DMS153 (cell line): ENCODE measurements around the gene PPP1R7.

Experiments used
- DNase-seq: peaks from one replicate; lab custom pipeline; 2025; lab: John Stamatoyannopoulos, UW

Gene PPP1R7

DNA sequence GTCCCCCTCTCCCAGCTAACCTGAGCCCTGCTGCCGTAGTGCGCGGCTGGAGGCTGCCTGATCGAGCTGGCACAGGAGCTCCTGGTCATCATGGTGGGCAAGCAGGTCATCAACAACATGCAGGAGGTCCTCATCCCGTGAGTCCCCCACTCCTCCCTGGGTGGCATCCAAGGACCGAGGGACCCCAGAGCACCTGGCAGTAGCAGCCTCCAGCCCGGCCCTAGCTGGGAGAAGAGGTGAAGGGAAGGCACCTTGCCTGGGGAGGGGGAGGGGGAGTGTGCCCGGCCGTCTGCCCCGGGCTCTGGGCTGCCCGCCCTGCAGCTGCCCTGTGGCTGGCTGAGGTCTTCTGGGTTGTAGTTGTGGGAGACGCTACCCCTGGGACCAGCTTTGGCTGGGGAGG lies 64.5 kb downstream of the PPP1R7 start:
- no peak for DNase-seq

- DNase-seq, result no peak
Measured at GRCh38 chr2:241215421-241215820, 65.2 kb downstream of the PPP1R7 start.

DNA sequence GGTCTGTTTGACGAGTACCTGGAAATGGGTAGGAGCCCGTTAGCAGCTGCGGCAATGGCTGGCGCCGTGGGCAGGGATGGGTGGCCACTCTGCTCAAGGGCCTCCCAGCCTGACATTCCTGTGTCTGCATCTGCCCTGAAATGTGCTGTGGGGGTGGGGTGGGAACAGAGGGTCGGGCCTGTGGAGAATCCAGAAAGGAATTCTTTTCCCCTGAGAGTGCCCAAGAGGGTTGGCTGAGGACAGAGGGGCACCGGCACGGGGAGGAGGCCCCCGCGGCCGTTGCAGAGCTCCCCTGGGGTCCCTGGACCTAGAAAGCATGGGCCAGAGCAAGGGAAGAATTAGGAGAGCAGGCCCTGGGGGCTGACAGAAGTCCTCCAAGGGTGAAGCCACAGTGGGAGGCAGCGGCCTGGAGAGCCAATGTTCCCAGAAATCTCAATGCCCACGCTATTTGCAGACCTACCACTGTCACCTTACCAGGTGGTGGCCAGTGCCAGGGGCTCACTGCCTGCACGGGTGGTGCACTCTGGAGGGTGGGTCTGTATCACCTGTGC lies 66.0 kb downstream of the PPP1R7 start:
- no peak for DNase-seq

- DNase-seq, result no peak
Measured at GRCh38 chr2:241217320-241218031, 67.2 kb downstream of the PPP1R7 start.

DNA sequence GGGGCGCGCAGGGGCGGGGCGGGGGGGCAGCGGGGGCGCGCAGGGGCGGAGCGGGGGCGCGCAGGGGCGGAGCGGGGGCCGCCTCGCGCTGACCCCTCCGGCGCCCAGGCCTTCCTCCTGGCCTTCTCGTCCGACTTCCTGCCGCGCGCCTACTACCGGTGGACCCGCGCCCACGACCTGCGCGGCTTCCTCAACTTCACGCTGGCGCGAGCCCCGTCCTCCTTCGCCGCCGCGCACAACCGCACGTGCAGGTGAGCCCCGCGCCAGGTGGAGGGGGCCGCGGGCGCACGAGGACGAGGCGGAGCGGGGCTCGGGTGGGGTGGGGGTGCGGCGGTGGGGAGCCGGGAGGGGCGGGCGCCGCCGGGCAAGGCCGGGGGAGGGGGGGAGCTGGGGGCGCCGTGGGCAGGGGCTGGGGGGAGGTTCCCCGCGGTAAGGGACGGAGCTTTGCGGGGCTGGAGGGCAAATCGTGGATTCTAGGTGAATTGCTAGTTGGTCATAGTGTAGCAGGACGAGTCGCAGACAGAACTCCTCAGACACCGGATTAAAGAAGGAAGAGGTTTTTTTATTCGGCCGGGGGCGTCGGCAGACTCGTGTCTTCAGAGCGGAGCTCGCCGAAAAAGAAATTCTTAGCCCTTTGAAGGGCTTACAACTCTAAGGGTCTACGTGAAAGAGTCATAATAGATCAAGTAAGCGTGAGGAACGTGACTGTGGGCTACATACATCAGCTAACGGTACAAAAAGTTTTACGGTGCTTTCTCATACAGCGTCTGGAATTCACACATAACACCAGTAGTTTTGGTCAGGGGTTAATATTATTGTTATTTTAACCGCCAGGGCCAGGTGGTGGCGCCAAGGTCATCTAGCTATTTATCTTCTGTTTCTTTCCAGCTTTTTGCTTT lies 68.1 kb downstream of the PPP1R7 start:
- peak; percentile 29 for DNase-seq

GRCh38 chr2:241219030-241219382 lies 68.7 kb downstream of the PPP1R7 start:
- no peak for DNase-seq

GRCh38 chr2:241219856-241220356 lies 69.6 kb downstream of the PPP1R7 start:
- no peak for DNase-seq

- DNase-seq, result no peak
Measured at GRCh38 chr2:241223211-241224017, 73.1 kb downstream of the PPP1R7 start.

DNA sequence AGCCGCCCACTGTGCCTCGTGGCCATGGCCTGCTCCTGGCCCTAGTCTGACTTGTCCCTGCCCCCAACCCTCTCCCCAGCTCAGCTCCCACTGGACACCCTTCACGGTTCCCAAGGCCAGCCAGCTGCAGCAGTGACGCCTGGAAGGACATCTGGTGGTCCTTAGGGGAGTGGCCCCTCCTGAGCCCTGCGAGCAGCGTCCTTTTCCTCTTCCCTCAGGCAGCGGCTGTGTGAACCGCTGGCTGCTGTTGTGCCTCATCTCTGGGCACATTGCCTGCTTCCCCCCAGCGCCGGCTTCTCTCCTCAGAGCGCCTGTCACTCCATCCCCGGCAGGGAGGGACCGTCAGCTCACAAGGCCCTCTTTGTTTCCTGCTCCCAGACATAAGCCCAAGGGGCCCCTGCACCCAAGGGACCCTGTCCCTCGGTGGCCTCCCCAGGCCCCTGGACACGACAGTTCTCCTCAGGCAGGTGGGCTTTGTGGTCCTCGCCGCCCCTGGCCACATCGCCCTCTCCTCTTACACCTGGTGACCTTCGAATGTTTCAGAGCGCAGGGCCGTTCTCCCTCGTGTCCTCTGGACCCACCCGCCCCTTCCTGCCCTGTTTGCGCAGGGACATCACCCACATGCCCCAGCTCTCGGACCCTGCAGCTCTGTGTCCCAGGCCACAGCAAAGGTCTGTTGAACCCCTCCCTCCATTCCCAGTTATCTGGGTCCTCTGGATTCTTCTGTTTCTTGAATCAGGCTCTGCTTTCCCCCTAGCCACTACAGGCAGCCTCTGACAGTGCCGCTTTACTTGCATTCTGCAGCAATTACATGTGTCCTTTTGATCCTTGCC lies 74.0 kb downstream of the PPP1R7 start:
- DNase-seq, result no peak

DNA sequence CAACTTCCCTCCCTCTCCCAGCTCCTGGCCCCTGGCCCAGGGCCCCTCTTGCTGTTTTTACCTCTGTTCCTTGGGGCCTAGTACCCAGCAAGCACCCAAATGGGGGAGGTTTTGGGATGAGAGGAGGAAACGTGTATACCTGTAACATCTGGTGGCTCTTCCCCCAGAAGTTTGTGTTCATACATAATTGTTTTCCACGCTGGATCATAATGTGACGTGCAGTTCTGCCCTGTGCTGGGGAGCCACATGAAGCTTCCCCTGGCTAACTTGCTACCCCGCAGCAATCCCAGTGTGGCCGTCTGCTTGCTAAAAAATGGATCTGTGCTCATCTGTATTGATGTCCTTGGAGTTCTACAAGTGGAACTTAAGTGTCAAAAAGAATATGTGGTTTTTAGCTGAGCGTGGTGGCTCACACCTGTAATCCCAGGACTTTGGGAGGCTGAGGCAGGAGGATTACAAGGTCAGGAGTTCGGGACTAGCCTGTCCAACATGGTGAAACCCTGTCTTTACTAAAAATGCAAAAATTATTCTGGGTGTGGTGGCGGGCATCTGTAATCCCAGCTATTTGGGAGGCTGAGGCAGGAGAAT lies 74.7 kb downstream of the PPP1R7 start:
- no peak for DNase-seq

DNA sequence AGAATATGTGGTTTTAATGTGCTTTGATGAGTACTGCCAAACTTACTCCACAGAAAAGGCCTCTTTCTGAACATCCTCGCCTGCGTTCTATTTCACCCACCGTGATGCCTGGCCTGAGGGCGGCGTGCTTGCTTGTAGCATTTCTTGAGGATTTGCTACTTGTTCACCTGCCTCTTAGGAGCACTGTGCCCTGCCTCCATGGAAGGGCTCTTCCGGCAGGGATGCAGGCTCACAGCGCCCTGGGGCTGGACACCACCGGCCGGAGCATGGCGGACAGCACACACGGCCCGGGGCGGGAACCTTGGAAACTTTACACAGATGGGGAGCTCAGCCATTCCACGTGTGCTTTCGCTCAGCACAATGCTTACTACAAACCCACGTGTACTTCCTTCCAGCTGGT lies 75.3 kb downstream of the PPP1R7 start:
- no peak for DNase-seq

- DNase-seq, result no peak
Measured at GRCh38 chr2:241225983-241226382, 75.7 kb downstream of the PPP1R7 start.

GRCh38 chr2:241226723-241227572 lies 76.7 kb downstream of the PPP1R7 start:
- DNase-seq, result no peak

DNA sequence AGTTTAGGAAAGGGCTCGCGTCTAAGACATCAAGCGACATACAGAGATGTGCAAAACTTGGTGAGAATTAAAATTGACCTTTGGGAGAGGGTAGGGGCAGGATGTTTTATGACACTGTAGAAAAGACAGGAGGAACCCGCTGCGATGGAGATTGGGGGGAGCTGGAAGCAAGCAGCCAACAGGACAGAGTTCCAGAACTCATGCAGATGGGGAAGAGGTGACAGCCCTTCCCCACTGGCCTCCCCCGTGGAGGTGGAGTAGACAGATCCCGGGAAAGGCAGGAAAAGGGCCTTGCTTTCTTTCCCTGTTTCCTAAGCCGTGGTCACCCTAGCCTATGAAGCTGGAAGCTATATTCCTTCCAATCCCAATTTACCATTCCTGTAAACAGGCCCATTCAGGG lies 77.3 kb downstream of the PPP1R7 start:
- no peak for DNase-seq

GRCh38 chr2:241228081-241228859 lies 78.0 kb downstream of the PPP1R7 start:
- DNase-seq, result no peak

DNA sequence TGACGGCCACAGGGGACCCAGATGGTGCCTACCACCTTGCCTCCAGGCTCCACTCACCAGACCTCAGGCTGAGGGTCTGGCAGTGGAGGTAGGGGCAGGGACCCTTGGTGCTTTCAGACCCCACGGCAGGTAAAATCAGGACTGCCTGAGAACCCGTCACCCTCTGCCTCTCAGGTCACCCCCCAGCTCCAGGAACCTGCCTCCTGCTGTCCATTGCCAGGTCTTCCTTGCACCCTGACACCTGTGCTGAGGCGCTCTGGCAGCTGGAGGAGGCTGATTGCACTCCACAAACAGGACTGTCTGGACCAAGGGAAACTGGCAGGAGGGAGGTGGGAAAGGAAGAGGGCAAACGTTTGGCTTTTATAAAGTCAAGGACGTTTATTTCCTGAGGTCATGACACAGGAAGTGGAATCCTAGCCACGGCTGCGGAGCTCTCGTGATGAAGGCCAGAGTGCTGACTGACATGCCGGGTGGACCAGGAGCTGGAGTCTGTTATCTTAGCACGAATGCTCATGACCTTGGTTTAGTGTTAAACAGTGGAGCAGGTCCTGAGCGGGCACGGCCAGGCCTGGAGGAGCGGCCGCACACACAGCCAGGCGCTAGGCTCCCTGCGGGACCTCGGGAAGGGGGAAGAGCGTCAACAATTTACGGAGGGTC lies 78.7 kb downstream of the PPP1R7 start:
- no peak for DNase-seq

- no peak for DNase-seq
Measured at GRCh38 chr2:241229563-241230401, 79.5 kb downstream of the PPP1R7 start.

DNA sequence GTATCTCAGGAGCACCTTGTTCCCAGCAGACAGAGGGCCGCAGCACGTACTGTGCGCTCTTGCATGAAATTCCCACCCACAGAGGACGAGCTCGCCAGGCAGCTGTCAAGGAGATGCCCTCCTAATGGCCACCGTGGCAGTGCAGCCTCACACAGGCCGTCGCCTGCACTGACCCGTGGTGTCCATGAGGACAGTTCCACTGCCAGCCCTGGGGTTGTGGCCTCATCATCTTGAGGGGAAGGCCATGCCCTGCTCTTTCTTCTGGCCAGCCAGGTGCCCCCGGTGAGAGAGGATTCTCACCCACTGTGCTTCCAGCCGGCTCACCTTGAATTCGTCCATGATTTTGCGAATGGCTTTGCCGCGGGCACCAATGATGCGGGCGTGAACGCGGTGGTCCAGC lies 80.2 kb downstream of the PPP1R7 start:
- DNase-seq, result no peak
